Stimulated activated CD4-positive, alpha-beta T cell treated with anti-CD3 and anti-CD28 coated beads, Interleukin-12 subunit alpha, Interleukin-12 subunit beta, amount 100 ng/mL, for 48 hours (primary cell): ENCODE results near the gene CIROP.

Source experiments
- DNase-seq, 3 donors: peaks; one replicate each; pipeline ENCODE4 v3.0.0-alpha.2; 2020; ENCODE audit warnings: low read depth in 2 of 3, low spot score in 1 of 3

Gene CIROP

DNA sequence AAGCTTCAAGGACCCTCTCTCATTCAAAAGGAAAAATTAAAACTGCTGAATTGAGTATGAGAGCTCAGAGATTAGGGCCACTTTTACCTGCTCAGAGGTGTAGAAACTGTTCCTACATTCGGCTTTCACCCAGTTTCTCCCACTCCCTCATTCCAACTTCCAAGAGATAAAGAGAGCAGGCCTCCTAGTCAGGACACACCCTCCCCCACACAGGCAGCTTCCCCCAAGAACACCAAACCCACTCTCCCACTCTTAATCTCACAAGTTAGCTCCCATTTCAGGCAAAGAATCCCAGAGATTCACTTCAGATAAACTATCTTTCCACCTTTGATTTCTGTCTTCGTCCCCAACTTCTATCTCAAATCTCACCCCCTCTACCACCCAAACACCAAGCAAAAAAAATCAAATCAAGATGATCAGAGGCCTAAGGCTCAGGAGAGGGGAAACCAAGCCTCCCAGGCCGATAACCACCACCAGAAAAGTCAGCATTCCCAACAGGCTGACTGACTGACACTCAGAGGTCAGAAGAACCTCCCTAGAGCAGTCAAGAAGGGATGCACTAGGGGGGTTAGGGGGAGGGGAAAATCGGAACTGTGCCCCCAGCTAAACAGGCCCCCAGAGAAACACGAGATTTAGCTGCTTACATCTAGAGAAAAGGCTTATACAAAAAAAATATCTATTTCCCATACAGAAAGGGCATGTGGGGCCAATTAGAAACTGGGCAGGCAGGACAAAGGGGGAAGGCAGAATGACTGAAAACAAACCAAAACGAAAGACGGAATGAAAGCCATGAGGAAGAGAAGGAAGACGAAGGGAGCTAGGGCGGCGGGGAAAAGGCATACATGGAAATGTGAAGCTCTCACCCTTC is 34.3 kb downstream of the CIROP start:
- no peak for DNase-seq

- DNase-seq, result no peak
These were observed 35.4 kb downstream of the CIROP start for GRCh38 chr14:23069413-23069806.

- DNase-seq, result peak; percentile 61 to 80 (median 63)
These were observed 35.9 kb downstream of the CIROP start for GRCh38 chr14:23068789-23069412.

DNA sequence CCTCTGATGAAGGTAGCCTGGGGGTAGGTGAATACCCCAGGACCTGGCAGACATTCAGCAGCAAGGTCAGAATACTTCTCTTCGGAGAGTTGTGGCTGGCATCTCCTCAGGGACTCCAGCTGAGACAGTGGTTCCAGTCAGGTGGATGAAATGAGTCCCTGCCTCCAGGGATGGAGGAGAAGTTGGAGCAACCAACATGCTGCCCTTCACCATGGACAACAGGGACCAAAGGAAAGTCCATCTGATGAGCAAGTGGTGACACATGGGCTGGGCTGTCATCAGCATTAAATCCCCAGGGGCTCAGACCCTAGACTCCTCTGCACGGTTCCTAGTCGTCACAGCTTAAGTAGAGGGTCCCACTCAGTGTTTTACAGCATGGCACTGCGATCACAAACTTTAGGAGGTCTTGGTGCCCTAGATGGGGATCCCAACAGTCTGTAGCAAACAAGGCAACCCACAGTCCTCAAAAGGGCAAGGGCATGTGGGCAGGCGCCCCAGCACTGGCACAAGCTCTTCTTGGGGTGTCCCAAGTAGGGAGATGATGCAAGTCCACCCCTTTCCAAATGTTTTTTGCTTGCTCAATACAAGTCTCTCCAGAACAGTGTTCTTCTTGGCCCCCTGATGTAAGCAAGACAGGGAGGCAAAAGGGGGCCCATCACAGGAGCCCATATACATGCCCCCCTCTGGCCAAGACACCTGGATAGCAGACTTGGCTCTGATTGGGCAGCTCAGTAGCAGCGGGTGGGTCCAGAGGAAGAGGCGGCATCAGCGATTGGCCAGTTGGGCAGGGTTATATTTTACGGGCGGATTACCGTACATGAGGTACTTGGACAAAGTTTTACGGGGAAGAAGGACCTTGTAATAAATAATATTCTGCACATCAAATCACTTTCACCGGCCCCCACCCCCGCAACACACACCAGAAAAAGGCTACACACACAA is 36.7 kb downstream of the CIROP start:
- no peak for DNase-seq

DNA sequence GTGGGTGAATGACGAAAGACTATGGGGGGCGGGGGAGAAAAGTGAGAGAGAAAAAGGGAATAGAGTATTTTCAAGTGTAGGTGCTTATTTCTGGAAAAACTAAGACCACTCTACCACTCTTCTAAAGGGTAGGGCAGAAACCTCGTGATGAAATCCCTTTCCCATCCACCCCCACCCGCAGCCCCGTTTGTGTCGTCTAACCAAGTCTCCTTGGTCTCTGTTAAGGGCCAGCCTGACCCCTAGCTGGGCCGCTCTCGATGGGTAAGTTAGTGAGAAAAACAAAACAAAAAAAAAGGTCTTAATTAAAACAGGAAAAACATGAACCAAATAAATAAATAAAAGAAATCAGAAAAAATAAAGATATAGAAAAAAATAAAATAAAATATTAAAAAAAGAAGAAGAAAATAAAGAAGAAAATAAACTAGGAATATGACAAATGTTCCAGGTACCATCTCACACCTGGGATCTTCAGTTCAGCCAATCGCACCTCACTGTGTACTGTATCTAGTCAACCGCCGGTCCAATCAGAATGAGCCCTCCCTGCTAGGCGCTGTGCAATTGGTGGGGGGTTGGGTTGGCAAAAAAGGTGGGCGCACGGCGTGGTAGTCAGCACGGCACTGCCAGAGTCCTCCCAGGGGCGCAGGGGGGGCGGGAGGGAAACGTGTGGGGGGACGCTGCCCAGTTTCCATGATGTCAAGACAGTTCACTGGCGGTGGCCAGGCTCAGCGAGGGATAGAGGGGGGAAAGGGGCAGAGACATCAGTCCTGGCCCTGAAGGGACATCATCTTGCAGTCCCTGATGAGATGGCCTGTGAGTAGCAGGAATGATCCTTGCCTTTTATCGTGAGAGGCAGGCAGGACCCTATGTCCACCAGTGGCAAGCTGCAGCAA is 37.7 kb downstream of the CIROP start:
- no peak for DNase-seq

DNA sequence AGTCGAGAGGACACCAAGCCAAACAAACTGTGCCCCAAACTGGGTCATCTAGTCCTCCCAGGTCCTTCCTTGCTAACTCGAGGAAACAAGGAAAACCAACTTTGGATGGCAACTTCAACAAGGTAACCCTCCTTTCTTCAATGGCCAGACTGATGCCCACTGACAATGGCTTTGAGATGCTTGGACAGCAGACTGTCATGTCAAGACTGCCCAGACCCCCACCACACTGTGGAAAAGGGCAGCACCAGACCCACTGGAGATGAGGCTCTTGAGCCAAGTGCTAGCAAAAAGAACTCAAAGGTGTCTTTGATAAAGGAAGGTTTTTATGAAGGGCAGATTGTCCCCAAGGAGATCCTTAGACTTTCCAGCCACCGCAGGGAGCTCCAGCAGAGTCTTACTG is 38.4 kb downstream of the CIROP start:
- no peak for DNase-seq

DNA sequence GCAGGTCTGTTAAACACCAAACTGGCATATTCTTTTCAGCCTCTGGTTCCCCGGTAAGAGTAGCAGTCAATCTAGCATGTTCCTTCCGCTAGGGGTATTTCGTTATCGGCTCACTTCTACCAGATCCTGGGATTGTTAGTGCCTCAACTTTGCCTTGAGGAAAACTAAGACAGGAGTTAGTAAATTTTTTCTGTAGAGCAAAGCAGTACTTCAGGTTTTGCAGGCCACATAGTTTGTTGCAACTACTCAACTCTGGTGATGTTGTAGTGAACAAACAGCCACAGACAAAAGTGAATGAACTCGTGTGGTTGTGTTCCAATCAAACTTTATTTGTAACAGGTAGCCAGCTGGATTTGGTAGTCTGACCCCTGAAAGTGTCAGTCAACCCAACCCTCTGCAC is 41.2 kb downstream of the CIROP start:
- no peak for DNase-seq

GRCh38 chr14:23062002-23062401 is 42.8 kb downstream of the CIROP start:
- DNase-seq, result no peak

GRCh38 chr14:23060536-23061260 is 44.1 kb downstream of the CIROP start:
- no peak for DNase-seq

- DNase-seq, result no peak
These were observed 45.9 kb downstream of the CIROP start for GRCh38 chr14:23058654-23059504.

DNA sequence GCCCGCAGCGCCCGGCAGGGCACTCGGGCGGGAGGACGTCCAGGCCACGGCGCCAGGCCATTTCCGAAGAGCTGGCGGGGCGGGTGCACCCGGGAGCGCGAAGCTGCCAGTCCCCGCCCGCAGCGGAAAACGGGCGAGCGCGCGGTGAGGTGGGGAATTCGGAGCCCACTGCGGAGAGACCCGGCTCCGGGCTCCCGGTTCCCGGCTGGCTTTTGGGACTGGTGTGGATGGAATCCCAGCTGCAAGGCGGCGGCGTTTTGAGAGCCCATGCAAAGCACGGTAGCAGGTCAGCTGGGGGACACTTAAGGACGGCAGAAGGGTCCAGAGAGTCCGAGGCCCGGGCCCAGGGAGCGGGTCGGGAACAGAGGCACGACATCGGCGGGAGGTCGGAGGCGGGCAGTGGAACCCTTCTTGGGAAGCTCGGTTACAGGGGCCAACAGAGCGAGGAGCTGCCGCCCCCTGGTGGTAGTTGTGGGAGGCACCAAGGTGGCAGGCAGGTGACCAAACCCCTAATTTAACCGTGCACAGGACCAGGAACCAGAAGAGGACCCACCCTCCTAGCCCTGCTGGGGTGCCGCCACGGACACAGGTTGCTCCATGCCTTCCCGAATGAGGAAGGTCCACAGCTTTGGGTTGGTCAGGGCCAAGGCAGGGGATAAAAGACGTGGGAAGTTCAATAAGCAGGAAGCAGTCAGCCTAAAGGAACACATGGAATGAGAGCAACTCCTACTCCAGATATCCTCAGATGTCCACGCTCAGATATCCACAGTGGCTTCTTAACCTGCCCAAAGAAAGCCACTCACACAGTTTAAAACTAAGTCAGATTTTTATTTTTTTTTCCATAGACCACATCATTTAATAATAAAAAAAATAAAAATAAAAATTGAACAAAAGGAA is 46.8 kb downstream of the CIROP start:
- peak; percentile 77 to 88 (median 84) for DNase-seq

- peak; percentile 34 to 68 (median 41) for DNase-seq
These were observed 47.6 kb downstream of the CIROP start, which contains the start of gene CDH24 for GRCh38 chr14:23056956-23057756. Gene CDH24 (minus strand): TSS chr14:23057520. CDS start chr14:23055733, 1,787 bp downstream.

- DNase-seq, result peak; percentile 36 to 59 (median 52)
These were observed 48.4 kb downstream of the CIROP start for GRCh38 chr14:23056145-23056955.

- DNase-seq, result no peak
These were observed 49.1 kb downstream of the CIROP start for GRCh38 chr14:23055621-23056144.

DNA sequence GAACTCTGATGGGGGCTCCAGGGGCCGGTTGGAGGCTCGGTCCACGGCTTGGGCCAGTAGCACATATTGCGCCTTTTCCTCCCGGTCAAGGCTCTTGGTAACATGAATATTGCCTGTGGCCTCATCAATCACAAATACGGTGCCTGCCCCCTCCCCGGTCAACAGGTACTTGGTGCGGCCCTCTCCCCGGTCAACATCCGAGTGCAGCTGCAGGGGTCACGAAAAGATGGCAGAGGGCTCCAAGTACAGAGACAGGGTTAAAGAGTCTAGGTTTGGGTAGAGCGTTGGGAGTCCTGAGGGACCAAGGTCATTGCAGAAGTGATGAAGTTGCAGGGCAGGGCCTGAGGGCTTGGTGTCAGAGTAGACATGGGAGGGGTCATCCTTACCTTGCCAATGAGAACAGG is 49.6 kb downstream of the CIROP start:
- DNase-seq, result no peak
